Psoas muscle (tissue), 8 donors: ENCODE data around the gene E2F3. TPM values are rescaled to one million over a fixed set of nuclear protein-coding genes. Genes with fewer than 3 reads are reported as not detected.

Experiments
- ATAC-seq, 4 donors: fragments of 200-7000 bp; cut with Tn5 transposase; one replicate each; pipeline ENCODE4 v1.9.1; 2020; ENCODE audit warnings: moderate library complexity in 3 of 4, mild to moderate bottlenecking in 2 of 4
- DNase-seq, 2 donors: peaks; one replicate each; pipeline ENCODE4 v3.0.0-alpha.2; 2020
- H3K27ac ChIP-seq: fragments of 200-600 bp; one replicate; pipeline ENCODE4 v1.8.0; 2022
- H3K27me3 ChIP-seq, 3 donors: fragments of 200-600 bp in 1 of 3; one replicate each; pipeline versions ENCODE4 v1.6.1 to v1.8.0; 2013 to 2022; ENCODE audit warnings: low read length in 2 of 3, mild to moderate bottlenecking in 2 of 3, moderate library complexity in 1 of 3; ENCODE audit not compliant: insufficient read depth in 3 of 3
- H3K36me3 ChIP-seq, 2 donors: fragments of 200-600 bp in 1 of 2; one replicate each; pipeline versions ENCODE4 v1.6.1 to v1.8.0; 2013 to 2022; ENCODE audit warnings: low read depth in 1 of 2, mild to moderate bottlenecking in 1 of 2, moderate library complexity in 1 of 2; ENCODE audit not compliant: insufficient read depth in 1 of 2
- H3K4me1 ChIP-seq: fragments of 200-600 bp; one replicate; pipeline ENCODE4 v1.8.0; 2022
- H3K4me3 ChIP-seq: fragments of 200-600 bp; one replicate; pipeline ENCODE4 v1.8.0; 2022; ENCODE audit warnings: mild to moderate bottlenecking
- H3K9me3 ChIP-seq: fragments of 200-600 bp; one replicate; pipeline ENCODE4 v1.8.0; 2022
- CTCF ChIP-seq: fragments of 200-600 bp; IDR thresholded peaks from one replicate; pipeline ENCODE4 v1.8.0; 2022; ENCODE audit warnings: antibody characterized with exemption
- WGBS, 3 donors: extraction: QIAGEN DNeasy Blood & Tissue Kit; methylation state at CpG; one replicate each; pipeline versions ENCODE4 v1.1.6 to v1.1.7; 2013; 5-methylcytosine and 5-hydroxymethylcytosine counted together
- intact Hi-C, 2 donors: fragments of 100-400 bp; cut with DNase I; formaldehyde crosslinking; loops; one replicate each; pipeline versions ENCODE4 v1.11.0 to v1.14.2; 2022
- polyA plus RNA-seq, 3 donors: library from polyadenylated mRNA; stranded (reverse); fragments of 200-250 nt; gene quantifications; one replicate each; pipeline ENCODE4 v1.2.3, GENCODE V29; 2013
- total RNA-seq, 4 donors: library from RNA; stranded (reverse); fragmentation: NEBNext Ultra II Directional in 2 of 4; extraction: Animal tissue kit (Norgen Biotek cat#: 25700) in 2 of 4; gene quantifications; one replicate each; pipeline versions ENCODE4 v1.2.1 to v1.2.4, GENCODE V29; 2021 to 2023
- donor health status: healthy with polysubstance abuse.
- donor health status: DM: no; HTN: no; CAD: no; lungs with moderate emphysema.
- donor health status: Bipolar disorder and iron deficiency.
- donor health status: healthy.
- donor health status: DM: yes; HTN: yes; CAD: no.
- donor health status: DM: no; HTN: no; CAD: no.
- donor health status: DM: no; HTN: no; CAD: no.
- donor health status: DM: yes; HTN: yes; CAD: no.

The E2F3 gene
- total and polyA plus RNA-seq, 7 donors: 4.8 to 16.8 (median 15.3) TPM

GRCh38 chr6:20412682-20413073 lies 11.0 kb downstream of the E2F3 start:
- Histone ChIP-seq H3K27me3 (no peaks in the 10 kb centered on the region), H3K9me3 (no peaks in the 10 kb centered on the region), H3K36me3 (no peaks in the 10 kb centered on the region), H3K27ac (peak overlapping the region; percentile 34), H3K4me1 (peaks cover 43% of the 10 kb centered on the region), H3K4me3 (no peak overlapping the region)
- no peak for DNase-seq
- no peak for ATAC-seq
- intact Hi-C loops: no loop called here
- WGBS, 3 donors: 81 to 93% (median 82%) methylated on average over 5 of the region's 5 CpGs
- no peak for TF ChIP-seq CTCF

DNA sequence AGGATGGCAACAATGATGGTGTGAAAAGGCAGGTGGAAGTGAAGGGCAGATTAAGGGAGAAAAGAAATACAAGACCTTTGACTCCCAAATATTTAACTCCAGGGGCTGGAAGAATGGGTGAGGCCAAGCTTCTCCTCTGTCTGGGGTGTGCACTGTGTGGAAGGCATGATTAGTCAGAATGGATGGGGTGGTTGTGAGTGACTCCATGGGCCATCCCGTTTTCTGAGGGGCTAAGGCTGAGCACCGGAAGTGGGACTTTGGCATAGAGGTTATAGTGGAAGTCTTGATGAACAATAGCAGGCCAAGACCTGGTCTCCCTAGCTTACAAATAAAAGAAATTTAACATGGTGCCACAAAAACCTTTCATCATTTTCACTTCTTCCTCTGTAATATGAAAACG lies 12.1 kb downstream of the E2F3 start:
- intact Hi-C loops: no loop called here
- no peaks in the 10 kb centered on the region for H3K27me3 ChIP-seq

GRCh38 chr6:20414711-20415110 lies 13.0 kb downstream of the E2F3 start:
- ATAC-seq (peak; percentile 76 to 95 (median 84)), DNase-seq (no peak)
- no peak for TF ChIP-seq CTCF
- Histone ChIP-seq H3K27ac (peak overlapping the region; percentile 62), H3K9me3 (no peaks in the 10 kb centered on the region), H3K4me3 (no peak overlapping the region), H3K4me1 (peaks cover 31% of the 10 kb centered on the region), H3K36me3 (no peaks in the 10 kb centered on the region), H3K27me3 (no peaks in the 10 kb centered on the region)
- WGBS, 3 donors: 41 to 69% (median 49%) methylated on average over 8 of the region's 8 CpGs
- intact Hi-C loops: no loop called here

More for the DNA sequence above, 12.1 kb downstream of the E2F3 start:
- 78 to 88% (median 80%) methylated on average over 3 of the region's 3 CpGs for WGBS, 3 donors
- no peak overlapping the region for H3K4me3 ChIP-seq
- H3K36me3 ChIP-seq: no peaks in the 10 kb centered on the region
- peak overlapping the region; percentile 34 for H3K27ac ChIP-seq
- ATAC-seq (no peak), DNase-seq (no peak)
- H3K4me1 ChIP-seq: peaks cover 40% of the 10 kb centered on the region
- no peak for TF ChIP-seq CTCF
- no peaks in the 10 kb centered on the region for H3K9me3 ChIP-seq

DNA sequence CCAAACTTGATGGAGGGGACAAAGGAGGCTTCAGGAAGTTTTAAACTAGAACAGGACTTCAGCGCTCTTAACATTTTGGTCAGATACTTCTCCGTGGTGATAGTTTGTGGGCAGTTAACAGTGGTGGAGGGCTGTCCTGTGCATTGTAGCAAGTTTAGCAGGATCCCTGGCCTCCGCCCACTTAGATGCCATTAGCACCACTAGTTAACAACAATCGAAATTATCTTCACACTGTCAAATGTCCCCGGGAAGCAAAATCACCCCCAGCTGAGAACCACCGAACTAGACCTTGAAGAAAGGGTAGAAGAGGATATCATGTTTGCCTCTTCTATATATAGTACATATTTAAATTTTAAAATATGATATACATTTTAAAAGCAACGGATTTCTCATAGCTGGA lies 13.6 kb downstream of the E2F3 start:
- Histone ChIP-seq H3K9me3 (no peaks in the 10 kb centered on the region), H3K27me3 (no peaks in the 10 kb centered on the region), H3K36me3 (no peaks in the 10 kb centered on the region), H3K4me3 (no peak overlapping the region), H3K4me1 (peaks cover 25% of the 10 kb centered on the region), H3K27ac (peak overlapping the region; percentile 62)
- ATAC-seq: no peak
- no peak for TF ChIP-seq CTCF
- DNase-seq: no peak
- 55 to 68% (median 57%) methylated on average over 7 of the region's 7 CpGs for WGBS, 3 donors
- intact Hi-C loops: no loop called here

- no peak for TF ChIP-seq CTCF
- H3K4me1 ChIP-seq: peaks cover 24% of the 10 kb centered on the region
- no peaks in the 10 kb centered on the region for H3K27me3 ChIP-seq
- peak in 1 of 4 donors; percentile 41 for ATAC-seq
- WGBS, 3 donors: 66 to 77% (median 72%) methylated on average over 6 of the region's 6 CpGs
- H3K4me3 ChIP-seq: no peak overlapping the region
- H3K9me3 ChIP-seq: no peaks in the 10 kb centered on the region
- no peak for DNase-seq
- intact Hi-C loops: no loop called here
- H3K36me3 ChIP-seq: no peaks in the 10 kb centered on the region
- peak overlapping the region; percentile 62 for H3K27ac ChIP-seq
Measured at GRCh38 chr6:20415712-20416454, 14.2 kb downstream of the E2F3 start.
